ENCODE measurements around the gene ZNF710.

ZNF710 gene

DNA sequence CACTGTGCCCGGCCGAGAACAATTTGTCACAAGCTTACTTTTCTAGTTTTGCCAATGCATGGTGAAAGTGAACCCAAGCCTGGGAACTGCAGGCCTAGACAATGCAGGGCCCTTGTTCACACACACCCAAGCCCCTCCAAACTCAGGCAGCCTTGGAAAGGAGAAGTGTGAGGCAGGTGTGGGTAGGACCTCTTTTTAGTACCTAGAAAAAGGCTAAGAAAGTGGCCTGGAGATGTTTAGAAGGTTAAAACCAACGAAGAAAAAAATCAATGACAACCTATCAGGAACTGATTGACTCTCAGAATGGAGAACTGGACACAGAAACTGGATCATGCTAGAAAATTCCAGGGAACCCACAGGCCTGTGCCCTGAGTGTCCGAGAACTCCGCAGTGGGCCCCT, 82.3 kb downstream of the ZNF710 start:
- Histone ChIP-seq H3K36me3 (ENCODE audit: insufficient read depth, low read length) (peaks cover 86% of the 10 kb centered on the region), H3K27ac (ENCODE audit: low read length) (no peak overlapping the region), H4K20me1 (ENCODE audit: insufficient read depth, low read length) (0 out of 2 replicates have a peak, but pooled peaks cover 11% of the 10 kb centered on the region)

DNA sequence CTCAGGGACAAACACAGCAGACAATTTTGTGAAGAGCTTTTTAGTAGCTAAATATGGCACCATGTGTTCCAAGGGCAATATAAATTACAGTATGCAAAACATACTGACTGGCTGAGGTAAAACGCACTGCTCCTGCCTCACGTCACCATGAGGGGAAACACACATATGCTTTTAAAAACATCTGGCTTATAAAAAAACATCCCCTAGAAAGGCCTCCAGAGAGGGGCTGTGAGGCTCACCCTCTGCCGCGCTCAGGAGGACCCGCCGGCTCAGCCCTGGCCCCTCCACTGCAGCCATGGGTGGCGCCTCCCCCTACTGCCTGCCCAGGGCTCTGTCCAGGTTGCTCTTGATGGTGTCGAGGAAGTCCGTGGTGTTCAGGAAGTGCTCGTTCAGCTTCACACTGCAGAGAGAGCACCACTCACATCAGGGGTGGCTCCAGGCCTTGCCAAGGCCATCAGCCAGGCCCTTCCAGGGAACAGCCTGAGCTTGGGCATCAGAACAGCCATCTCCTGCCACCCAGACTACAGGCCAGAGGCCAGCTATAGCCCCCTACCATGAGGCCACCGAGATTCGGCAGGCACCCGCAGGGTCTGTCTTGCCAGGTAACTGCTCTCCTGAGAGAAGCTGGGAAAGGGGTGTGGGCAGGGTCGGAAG, 83.0 kb downstream of the ZNF710 start:
- Histone ChIP-seq H3K9me3 (ENCODE audit: insufficient read depth, low read length, severe bottlenecking) (no peaks in the 10 kb centered on the region), H3K36me3 (ENCODE audit: insufficient read depth, low read length) (peaks cover 85% of the 10 kb centered on the region), H2AFZ (ENCODE audit: low read depth, low read length) (no peak overlapping the region), H3K27ac (ENCODE audit: low read length) (no peak overlapping the region), H3K9ac (ENCODE audit: low read depth, low read length) (no peak overlapping the region), H3K4me2 (ENCODE audit: insufficient read depth, low read length) (no peak overlapping the region), H4K20me1 (ENCODE audit: insufficient read depth, low read length) (0 out of 2 replicates have a peak, but pooled peaks cover 11% of the 10 kb centered on the region), H3K4me3 (ENCODE audit: low read depth in 1 of 2, low read length in 2 of 2) (no peak overlapping the region), H3K79me2 (ENCODE audit: insufficient read depth, low read length) (no peaks in the 10 kb centered on the region), H3K27me3 (ENCODE audit: insufficient read depth, low read length, poor library complexity) (no peaks in the 10 kb centered on the region), H3K4me1 (ENCODE audit: insufficient read depth, low read length) (no peaks in the 10 kb centered on the region)
- DNase-seq (no peak), ATAC-seq (ENCODE audit: insufficient read depth, low read depth) (no peak)
- TF ChIP-seq, protein P1, sequence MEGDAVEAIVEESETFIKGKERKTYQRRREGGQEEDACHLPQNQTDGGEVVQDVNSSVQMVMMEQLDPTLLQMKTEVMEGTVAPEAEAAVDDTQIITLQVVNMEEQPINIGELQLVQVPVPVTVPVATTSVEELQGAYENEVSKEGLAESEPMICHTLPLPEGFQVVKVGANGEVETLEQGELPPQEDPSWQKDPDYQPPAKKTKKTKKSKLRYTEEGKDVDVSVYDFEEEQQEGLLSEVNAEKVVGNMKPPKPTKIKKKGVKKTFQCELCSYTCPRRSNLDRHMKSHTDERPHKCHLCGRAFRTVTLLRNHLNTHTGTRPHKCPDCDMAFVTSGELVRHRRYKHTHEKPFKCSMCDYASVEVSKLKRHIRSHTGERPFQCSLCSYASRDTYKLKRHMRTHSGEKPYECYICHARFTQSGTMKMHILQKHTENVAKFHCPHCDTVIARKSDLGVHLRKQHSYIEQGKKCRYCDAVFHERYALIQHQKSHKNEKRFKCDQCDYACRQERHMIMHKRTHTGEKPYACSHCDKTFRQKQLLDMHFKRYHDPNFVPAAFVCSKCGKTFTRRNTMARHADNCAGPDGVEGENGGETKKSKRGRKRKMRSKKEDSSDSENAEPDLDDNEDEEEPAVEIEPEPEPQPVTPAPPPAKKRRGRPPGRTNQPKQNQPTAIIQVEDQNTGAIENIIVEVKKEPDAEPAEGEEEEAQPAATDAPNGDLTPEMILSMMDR (IDR thresholded peaks at IDR 0.05; ENCODE audit: borderline replicate concordance, extremely low read depth, low read length, poor library complexity, severe bottlenecking), result no peak
- no peak for TF ChIP-seq EZH2 (IDR thresholded peaks at IDR 0.05; ENCODE audit: borderline replicate concordance, low read depth, low read length, severe bottlenecking)

More for the DNA sequence above, 82.3 kb downstream of the ZNF710 start:
- H3K4me2 ChIP-seq (ENCODE audit: insufficient read depth, low read length), result no peak overlapping the region
- no peak for TF ChIP-seq EZH2 (IDR thresholded peaks at IDR 0.05; ENCODE audit: borderline replicate concordance, low read depth, low read length, severe bottlenecking)
- TF ChIP-seq, protein P1 (IDR thresholded peaks at IDR 0.05; ENCODE audit: borderline replicate concordance, extremely low read depth, low read length, poor library complexity, severe bottlenecking), result no peak
- no peaks in the 10 kb centered on the region for H3K4me1 ChIP-seq (ENCODE audit: insufficient read depth, low read length)
- ATAC-seq (ENCODE audit: insufficient read depth, low read depth) (no peak), DNase-seq (no peak)
- H3K9me3 ChIP-seq (ENCODE audit: insufficient read depth, low read length, severe bottlenecking), result no peaks in the 10 kb centered on the region
- no peaks in the 10 kb centered on the region for H3K27me3 ChIP-seq (ENCODE audit: insufficient read depth, low read length, poor library complexity)
- no peaks in the 10 kb centered on the region for H3K79me2 ChIP-seq (ENCODE audit: insufficient read depth, low read length)
- no peak overlapping the region for H3K4me3 ChIP-seq (ENCODE audit: low read depth in 1 of 2, low read length in 2 of 2)
- H3K9ac ChIP-seq (ENCODE audit: low read depth, low read length), result no peak overlapping the region
- H2AFZ ChIP-seq (ENCODE audit: low read depth, low read length), result no peak overlapping the region

DNA sequence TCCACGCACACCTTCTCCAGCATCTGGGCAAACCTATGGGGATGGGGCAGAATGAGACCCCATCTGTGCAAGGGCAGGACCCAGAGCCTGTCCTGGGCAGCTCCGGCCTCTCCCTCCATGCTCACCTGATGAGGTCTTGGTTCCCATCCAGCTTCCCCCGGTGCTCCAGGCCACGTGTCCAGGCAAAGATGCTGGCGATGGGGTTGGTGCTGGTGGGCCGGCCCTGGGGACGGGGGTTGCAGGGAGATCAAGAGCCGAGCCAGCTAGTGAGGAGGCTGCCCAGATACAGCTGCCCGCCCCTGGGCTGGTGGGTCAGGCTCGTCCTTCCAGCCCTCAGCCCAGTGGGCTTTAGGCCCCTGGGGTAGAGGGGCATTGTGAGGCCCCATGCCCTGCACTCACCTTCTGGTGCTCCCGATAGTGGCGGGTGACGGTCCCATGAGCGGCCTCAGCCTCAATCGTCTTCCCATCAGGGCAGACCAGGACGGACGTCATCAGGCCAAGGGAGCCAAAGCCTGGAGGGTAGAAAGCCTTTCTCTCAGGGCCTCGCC, 83.8 kb downstream of the ZNF710 start:
- Histone ChIP-seq H3K9me3 (ENCODE audit: insufficient read depth, low read length, severe bottlenecking) (no peaks in the 10 kb centered on the region), H3K9ac (ENCODE audit: low read depth, low read length) (no peak overlapping the region), H4K20me1 (ENCODE audit: insufficient read depth, low read length) (0 out of 2 replicates have a peak, but pooled peaks cover 11% of the 10 kb centered on the region), H3K4me3 (ENCODE audit: low read depth in 1 of 2, low read length in 2 of 2) (no peak overlapping the region), H2AFZ (ENCODE audit: low read depth, low read length) (no peak overlapping the region), H3K4me1 (ENCODE audit: insufficient read depth, low read length) (no peaks in the 10 kb centered on the region), H3K4me2 (ENCODE audit: insufficient read depth, low read length) (no peak overlapping the region), H3K27me3 (ENCODE audit: insufficient read depth, low read length, poor library complexity) (no peaks in the 10 kb centered on the region), H3K36me3 (ENCODE audit: insufficient read depth, low read length) (peaks cover 85% of the 10 kb centered on the region), H3K27ac (ENCODE audit: low read length) (no peak overlapping the region), H3K79me2 (ENCODE audit: insufficient read depth, low read length) (peaks cover 4% of the 10 kb centered on the region; the same call in 1 of the 2 replicates)
- no peak for ATAC-seq (ENCODE audit: insufficient read depth, low read depth)
- no peak for DNase-seq
- TF ChIP-seq, protein P1 (IDR thresholded peaks at IDR 0.05; ENCODE audit: borderline replicate concordance, extremely low read depth, low read length, poor library complexity, severe bottlenecking), result no peak
- TF ChIP-seq EZH2 (IDR thresholded peaks at IDR 0.05; ENCODE audit: borderline replicate concordance, low read depth, low read length, severe bottlenecking), result no peak

All from DND-41 (cell line).